SJSA1 (cell line): ENCODE data around the gene FOXS1. TPM values are rescaled to one million over a fixed set of nuclear protein-coding genes. Genes with fewer than 3 reads are reported as not detected.
A peak's percentile ranks its signal among the peaks of the same experiment; 100 is the strongest.
"Not testable (repeated sequence)": the region's sequence is repeated elsewhere in the genome, so short reads cannot be mapped to it uniquely, and the experiment has no call there.

Experiments used
- DNase-seq, 2 experiments: peaks; one replicate each; pipeline ENCODE4 v3.0.0-alpha.2; 2015 to 2020; ENCODE audit warnings: low spot score in 2 of 2, low read depth in 1 of 2
- H3K27ac ChIP-seq: fragments of 250-450 bp; sonication (Bioruptor Pico); 2 replicates; pipeline ENCODE4 v1.5.1; 2020; ENCODE audit warnings: mild to moderate bottlenecking, moderate library complexity
- H3K27me3 ChIP-seq: fragments of 250-450 bp; sonication (Bioruptor Pico); replicated peaks from 2 replicates; pipeline ENCODE4 v1.5.1; 2020; ENCODE audit warnings: mild to moderate bottlenecking, moderate library complexity
- H3K36me3 ChIP-seq: fragments of 250-450 bp; sonication (Bioruptor Pico); 2 replicates; pipeline ENCODE4 v1.5.1; 2020; ENCODE audit warnings: mild to moderate bottlenecking
- H3K4me1 ChIP-seq: fragments of 250-450 bp; sonication (Bioruptor Pico); replicated peaks from 2 replicates; pipeline ENCODE4 v1.6.1; 2021; ENCODE audit warnings: mild to moderate bottlenecking
- H3K4me3 ChIP-seq: fragments of 250-450 bp; sonication (Bioruptor Pico); 2 replicates; pipeline ENCODE4 v1.5.1; 2020; ENCODE audit warnings: mild to moderate bottlenecking
- H3K9me3 ChIP-seq: fragments of 250-450 bp; sonication (Bioruptor Pico); replicated peaks from 2 replicates; pipeline ENCODE4 v1.5.1; 2020; ENCODE audit warnings: mild to moderate bottlenecking
- total RNA-seq: library from RNA; depleted of rRNA; stranded (reverse); fragments of >200 nt; shearing (Covaris generic); gene quantifications from 2 replicates; pipeline ENCODE4 v1.2.3, GENCODE V29; 2014

The FOXS1 gene
- total RNA-seq, 1 experiment from 2014 or later, result 1.5 TPM

GRCh38 chr20:31830406-31830981 is 14.9 kb downstream of the FOXS1 start:
- Histone ChIP-seq H3K4me3 (no peak overlapping the region), H3K36me3 (no peaks in the 10 kb centered on the region; the same call in 1 of the 2 replicates), H3K27ac (no peak overlapping the region), H3K9me3 (no peaks in the 10 kb centered on the region), H3K27me3 (no peaks in the 10 kb centered on the region), H3K4me1 (peaks cover 43% of the 10 kb centered on the region)
- DNase-seq, result no peak

- DNase-seq, result no peak
- peaks cover 36% of the 10 kb centered on the region for H3K4me1 ChIP-seq
- H3K4me3 ChIP-seq, result no peak overlapping the region
- no peaks in the 10 kb centered on the region for H3K27me3 ChIP-seq
- H3K9me3 ChIP-seq, result no peaks in the 10 kb centered on the region
- no peaks in the 10 kb centered on the region; the same call in 1 of the 2 replicates for H3K36me3 ChIP-seq
- H3K27ac ChIP-seq, result no peak overlapping the region
Measured at GRCh38 chr20:31829731-31830130, 15.7 kb downstream of the FOXS1 start.

GRCh38 chr20:31828016-31828415 is 17.4 kb downstream of the FOXS1 start:
- H3K9me3 ChIP-seq, H3K4me3 ChIP-seq, DNase-seq, H3K36me3 ChIP-seq, H3K27ac ChIP-seq, H3K27me3 ChIP-seq: not testable (repeated sequence)
- peaks cover 36% of the 10 kb centered on the region for H3K4me1 ChIP-seq

GRCh38 chr20:31827059-31827458 is 18.3 kb downstream of the FOXS1 start:
- Histone ChIP-seq H3K4me3 (no peak overlapping the region), H3K27ac (no peak overlapping the region), H3K4me1 (peaks cover 37% of the 10 kb centered on the region), H3K27me3 (no peaks in the 10 kb centered on the region), H3K9me3 (no peaks in the 10 kb centered on the region), H3K36me3 (no peaks in the 10 kb centered on the region; the same call in 1 of the 2 replicates)
- DNase-seq, result no peak

GRCh38 chr20:31826074-31826473 is 19.3 kb downstream of the FOXS1 start:
- H3K27me3 ChIP-seq, result no peaks in the 10 kb centered on the region
- peaks cover 38% of the 10 kb centered on the region for H3K4me1 ChIP-seq
- H3K9me3 ChIP-seq, result no peaks in the 10 kb centered on the region
- H3K27ac ChIP-seq, result no peak overlapping the region
- no peaks in the 10 kb centered on the region for H3K36me3 ChIP-seq
- no peak overlapping the region for H3K4me3 ChIP-seq
- no peak for DNase-seq

GRCh38 chr20:31824554-31825313 is 20.7 kb downstream of the FOXS1 start:
- Histone ChIP-seq H3K4me3 (no peak overlapping the region), H3K36me3 (no peaks in the 10 kb centered on the region), H3K27me3 (no peaks in the 10 kb centered on the region), H3K4me1 (peaks cover 34% of the 10 kb centered on the region), H3K27ac (no peak overlapping the region), H3K9me3 (no peaks in the 10 kb centered on the region)
- DNase-seq, result no peak

- peaks cover 28% of the 10 kb centered on the region for H3K4me1 ChIP-seq
- H3K27ac ChIP-seq, result no peak overlapping the region
- H3K27me3 ChIP-seq, result no peaks in the 10 kb centered on the region
- no peaks in the 10 kb centered on the region for H3K9me3 ChIP-seq
- H3K4me3 ChIP-seq, result no peak overlapping the region
- H3K36me3 ChIP-seq, result no peaks in the 10 kb centered on the region
- DNase-seq, result no peak
Measured at GRCh38 chr20:31824125-31824485, 21.3 kb downstream of the FOXS1 start.

GRCh38 chr20:31823360-31824124 is 21.9 kb downstream of the FOXS1 start:
- Histone ChIP-seq H3K4me3 (no peak overlapping the region), H3K27ac (no peak overlapping the region), H3K36me3 (no peaks in the 10 kb centered on the region), H3K9me3 (no peaks in the 10 kb centered on the region), H3K4me1 (peaks cover 28% of the 10 kb centered on the region), H3K27me3 (no peaks in the 10 kb centered on the region)
- no peak for DNase-seq

GRCh38 chr20:31822421-31823330 is 22.7 kb downstream of the FOXS1 start:
- no peak overlapping the region for H3K27ac ChIP-seq
- H3K4me1 ChIP-seq, result peaks cover 28% of the 10 kb centered on the region
- DNase-seq, result peak; percentile 85 to 86
- no peaks in the 10 kb centered on the region for H3K9me3 ChIP-seq
- H3K4me3 ChIP-seq, result no peak overlapping the region
- H3K27me3 ChIP-seq, result no peaks in the 10 kb centered on the region
- H3K36me3 ChIP-seq, result no peaks in the 10 kb centered on the region

- DNase-seq, result no peak
- no peak overlapping the region for H3K27ac ChIP-seq
- H3K36me3 ChIP-seq, result no peaks in the 10 kb centered on the region
- H3K9me3 ChIP-seq, result no peaks in the 10 kb centered on the region
- H3K4me1 ChIP-seq, result peaks cover 28% of the 10 kb centered on the region
- no peak overlapping the region for H3K4me3 ChIP-seq
- no peaks in the 10 kb centered on the region for H3K27me3 ChIP-seq
Measured at GRCh38 chr20:31821427-31821826, 24.0 kb downstream of the FOXS1 start.

GRCh38 chr20:31820228-31820627 is 25.2 kb downstream of the FOXS1 start:
- Histone ChIP-seq H3K4me1 (peaks cover 28% of the 10 kb centered on the region), H3K27me3 (no peaks in the 10 kb centered on the region), H3K27ac (no peak overlapping the region), H3K36me3 (no peaks in the 10 kb centered on the region), H3K4me3 (no peak overlapping the region), H3K9me3 (no peaks in the 10 kb centered on the region)
- DNase-seq, result no peak

GRCh38 chr20:31819083-31819784 is 26.2 kb downstream of the FOXS1 start, which contains the start of gene MYLK2:
Gene MYLK2, plus strand, starts transcription at chr20:31819356. Its CDS starts 225 bp downstream, at chr20:31819581.
- no peak for DNase-seq
- Histone ChIP-seq H3K36me3 (no peaks in the 10 kb centered on the region), H3K4me3 (no peak within 1 kb of the TSS), H3K9me3 (no peaks in the 10 kb centered on the region), H3K27ac (no peak within 1 kb of the TSS), H3K4me1 (peaks cover 22% of the 10 kb centered on the region), H3K27me3 (no peaks in the 10 kb centered on the region)
